ENCODE data around the gene INPP5A.

GRCh38 chr10:132528064-132528691 lies 9.4 kb upstream of the INPP5A start:
- TF ChIP-seq POLR2AphosphoS5 (IDR thresholded peaks at IDR 0.05) (no peak), POLR2A (IDR thresholded peaks at IDR 0.05) (no peak)
- TF ChIP-seq, protein P1, sequence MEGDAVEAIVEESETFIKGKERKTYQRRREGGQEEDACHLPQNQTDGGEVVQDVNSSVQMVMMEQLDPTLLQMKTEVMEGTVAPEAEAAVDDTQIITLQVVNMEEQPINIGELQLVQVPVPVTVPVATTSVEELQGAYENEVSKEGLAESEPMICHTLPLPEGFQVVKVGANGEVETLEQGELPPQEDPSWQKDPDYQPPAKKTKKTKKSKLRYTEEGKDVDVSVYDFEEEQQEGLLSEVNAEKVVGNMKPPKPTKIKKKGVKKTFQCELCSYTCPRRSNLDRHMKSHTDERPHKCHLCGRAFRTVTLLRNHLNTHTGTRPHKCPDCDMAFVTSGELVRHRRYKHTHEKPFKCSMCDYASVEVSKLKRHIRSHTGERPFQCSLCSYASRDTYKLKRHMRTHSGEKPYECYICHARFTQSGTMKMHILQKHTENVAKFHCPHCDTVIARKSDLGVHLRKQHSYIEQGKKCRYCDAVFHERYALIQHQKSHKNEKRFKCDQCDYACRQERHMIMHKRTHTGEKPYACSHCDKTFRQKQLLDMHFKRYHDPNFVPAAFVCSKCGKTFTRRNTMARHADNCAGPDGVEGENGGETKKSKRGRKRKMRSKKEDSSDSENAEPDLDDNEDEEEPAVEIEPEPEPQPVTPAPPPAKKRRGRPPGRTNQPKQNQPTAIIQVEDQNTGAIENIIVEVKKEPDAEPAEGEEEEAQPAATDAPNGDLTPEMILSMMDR (IDR thresholded peaks at IDR 0.05) = no peak

Data from transverse colon (tissue), 4 donors.